Trophoblast cell (in vitro differentiated cells and primary cell): Measurements from ENCODE around the gene FCN1.

ENCODE experiments used
- DNase-seq, 2 donors: peaks; one replicate each; pipeline ENCODE4 v3.0.0-alpha.2; 2016
- H2AFZ ChIP-seq: 2 replicates; pipeline ENCODE4 v1.6.1; 2013; ENCODE audit warnings: low read length, moderate library complexity, mild to moderate bottlenecking; ENCODE audit not compliant: insufficient read depth, poor library complexity
- H2AK5ac ChIP-seq: 2 replicates; pipeline ENCODE4 v1.6.1; 2013; ENCODE audit warnings: mild to moderate bottlenecking, low read length
- H2BK120ac ChIP-seq: 2 replicates; pipeline ENCODE4 v1.6.1; 2013; ENCODE audit warnings: low read length, mild to moderate bottlenecking, moderate library complexity; ENCODE audit not compliant: insufficient read depth, poor library complexity
- H2BK12ac ChIP-seq: 2 replicates; pipeline ENCODE4 v1.6.1; 2013; ENCODE audit warnings: mild to moderate bottlenecking, low read length, moderate library complexity
- H2BK5ac ChIP-seq: 2 replicates; pipeline ENCODE4 v1.6.1; 2013; ENCODE audit warnings: low read length, low read depth, moderate library complexity, mild to moderate bottlenecking; ENCODE audit not compliant: poor library complexity
- H3K14ac ChIP-seq: 2 replicates; pipeline ENCODE4 v1.6.1; 2013; ENCODE audit warnings: mild to moderate bottlenecking, low read length
- H3K18ac ChIP-seq: 2 replicates; pipeline ENCODE4 v1.6.1; 2013; ENCODE audit warnings: mild to moderate bottlenecking, low read length
- H3K23ac ChIP-seq: 2 replicates; pipeline ENCODE4 v1.6.1; 2013; ENCODE audit warnings: low read length
- H3K27ac ChIP-seq: 2 replicates; pipeline ENCODE4 v1.5.1; 2013; ENCODE audit warnings: low read depth, mild to moderate bottlenecking, inconsistent platforms, low read length, moderate library complexity
- H3K27me3 ChIP-seq: 2 replicates; pipeline ENCODE4 v1.6.1; 2013; ENCODE audit warnings: inconsistent platforms, mild to moderate bottlenecking, low read length, moderate library complexity; ENCODE audit not compliant: insufficient read depth
- H3K36me3 ChIP-seq, 2 experiments: 1 replicate in 1 of 2; 2 replicates in 1 of 2; pipeline ENCODE4 v1.6.1; 2013; ENCODE audit warnings: low read length in 2 of 2, mild to moderate bottlenecking in 2 of 2, moderate library complexity in 1 of 2; ENCODE audit not compliant: insufficient read depth in 2 of 2, control insufficient read depth in 1 of 2
- H3K4ac ChIP-seq: 2 replicates; pipeline ENCODE4 v1.6.1; 2013; ENCODE audit warnings: low read depth, mild to moderate bottlenecking, low read length, moderate library complexity
- H3K4me1 ChIP-seq, 2 experiments: 1 replicate in 1 of 2; 2 replicates in 1 of 2; pipeline ENCODE4 v1.6.1; 2013; ENCODE audit warnings: low read length in 2 of 2, mild to moderate bottlenecking in 2 of 2, moderate library complexity in 1 of 2; ENCODE audit not compliant: insufficient read depth in 2 of 2, control insufficient read depth in 1 of 2
- H3K4me2 ChIP-seq: 2 replicates; pipeline ENCODE4 v1.6.1; 2013; ENCODE audit warnings: inconsistent platforms, mild to moderate bottlenecking, low read length, moderate library complexity
- H3K4me3 ChIP-seq: 2 replicates; pipeline ENCODE4 v1.5.1; 2013; ENCODE audit warnings: mild to moderate bottlenecking, low read depth, low read length, inconsistent platforms
- H3K79me1 ChIP-seq: one replicate; pipeline ENCODE4 v1.6.1; 2013; ENCODE audit warnings: low read length
- H3K79me2 ChIP-seq: 2 replicates; pipeline ENCODE4 v1.6.1; 2013; ENCODE audit warnings: low read length, mild to moderate bottlenecking; ENCODE audit not compliant: control insufficient read depth, insufficient read depth, poor library complexity
- H3K9ac ChIP-seq: 2 replicates; pipeline ENCODE4 v1.6.1; 2013; ENCODE audit warnings: mild to moderate bottlenecking, low read length
- H3K9me3 ChIP-seq: 2 replicates; pipeline ENCODE4 v1.6.1; 2013; ENCODE audit warnings: low read depth, mild to moderate bottlenecking, control low read depth, inconsistent platforms, low read length; ENCODE audit not compliant: insufficient read depth
- H4K12ac ChIP-seq: 2 replicates; pipeline ENCODE4 v1.6.1; 2013; ENCODE audit warnings: low read depth, mild to moderate bottlenecking, low read length, moderate library complexity
- H4K8ac ChIP-seq: 2 replicates; pipeline ENCODE4 v1.6.1; 2013; ENCODE audit warnings: low read depth, mild to moderate bottlenecking, low read length, moderate library complexity
- H4K91ac ChIP-seq: one replicate; pipeline ENCODE4 v1.6.1; 2013; ENCODE audit warnings: low read depth, mild to moderate bottlenecking, low read length, moderate library complexity
- WGBS: extraction: QIAGEN DNeasy Blood & Tissue Kit; methylation state at CpG from one replicate; pipeline ENCODE4 v1.1.7; 2013; ENCODE audit warnings: missing lambda C conversion rate; ENCODE audit not compliant: insufficient read length, insufficient coverage; ENCODE audit errors: extremely low coverage; 5-methylcytosine and 5-hydroxymethylcytosine counted together

Gene FCN1

DNA sequence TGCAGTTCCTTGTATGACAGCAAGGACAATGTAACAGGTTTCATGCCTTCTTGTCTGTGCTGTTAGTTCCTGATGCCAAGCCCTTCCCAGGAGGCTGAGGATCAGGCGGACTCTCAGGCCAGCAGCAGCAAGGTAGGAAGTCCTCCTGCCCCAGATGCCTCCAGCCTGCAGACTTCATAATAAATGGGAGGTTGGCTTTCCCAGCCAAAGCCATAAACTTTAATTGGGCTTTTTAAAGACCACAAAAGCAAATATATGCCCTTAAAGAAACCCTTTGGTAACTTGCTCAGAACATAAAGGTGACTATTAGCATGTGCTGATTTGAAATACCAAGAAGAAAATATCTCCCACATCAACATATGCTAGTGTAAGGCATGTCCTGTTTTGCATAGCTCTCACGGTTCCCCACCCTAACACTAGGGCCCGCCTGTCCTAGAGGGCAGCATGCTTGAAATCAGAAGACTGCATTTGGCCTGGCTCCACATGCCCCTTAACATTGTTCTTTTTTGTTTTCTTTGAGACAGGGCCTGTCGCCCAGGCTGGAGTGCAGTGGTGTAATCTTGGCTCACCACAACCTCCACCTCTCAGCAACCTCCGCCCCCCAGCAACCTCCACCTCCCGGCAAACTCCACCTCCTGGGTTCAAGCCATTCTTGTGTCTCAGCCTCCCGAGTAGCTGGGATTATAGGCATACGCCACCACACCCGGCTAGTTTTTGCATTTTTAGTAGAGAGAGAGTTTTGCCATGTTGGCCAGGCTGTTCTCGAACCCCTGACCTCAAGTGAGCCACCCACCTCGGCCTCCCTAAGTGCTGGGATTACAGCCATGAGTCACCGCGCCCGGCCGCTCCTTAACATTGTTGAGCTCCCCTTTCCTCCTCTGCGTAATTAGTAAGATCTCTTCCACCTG, 44.6 kb upstream of the FCN1 start:
- no peaks in the 10 kb centered on the region for H3K4me1 ChIP-seq
- H3K79me1 ChIP-seq: no peaks in the 10 kb centered on the region
- no peak overlapping the region for H2BK120ac ChIP-seq
- H2AFZ ChIP-seq: no peak overlapping the region
- no peaks in the 10 kb centered on the region for H3K36me3 ChIP-seq
- no peak overlapping the region for H4K8ac ChIP-seq
- H3K4me2 ChIP-seq: no peak overlapping the region
- H3K14ac ChIP-seq: no peak overlapping the region
- no CpG with 5 or more reads among the region's 16 CpGs for WGBS
- H3K18ac ChIP-seq: no peak overlapping the region
- no peak overlapping the region for H2BK5ac ChIP-seq
- no peak for DNase-seq
- no peak overlapping the region for H3K4me3 ChIP-seq
- peaks cover 2% of the 10 kb centered on the region for H3K9me3 ChIP-seq
- H3K79me2 ChIP-seq: no peaks in the 10 kb centered on the region
- no peak overlapping the region for H4K12ac ChIP-seq
- no peak overlapping the region for H3K23ac ChIP-seq
- H3K27me3 ChIP-seq: no peaks in the 10 kb centered on the region
- no peak overlapping the region for H2AK5ac ChIP-seq
- no peak overlapping the region for H3K9ac ChIP-seq
- H3K27ac ChIP-seq: no peak overlapping the region
- H2BK12ac ChIP-seq: no peak overlapping the region
- H3K4ac ChIP-seq: no peak overlapping the region
- no peak overlapping the region for H4K91ac ChIP-seq

DNA sequence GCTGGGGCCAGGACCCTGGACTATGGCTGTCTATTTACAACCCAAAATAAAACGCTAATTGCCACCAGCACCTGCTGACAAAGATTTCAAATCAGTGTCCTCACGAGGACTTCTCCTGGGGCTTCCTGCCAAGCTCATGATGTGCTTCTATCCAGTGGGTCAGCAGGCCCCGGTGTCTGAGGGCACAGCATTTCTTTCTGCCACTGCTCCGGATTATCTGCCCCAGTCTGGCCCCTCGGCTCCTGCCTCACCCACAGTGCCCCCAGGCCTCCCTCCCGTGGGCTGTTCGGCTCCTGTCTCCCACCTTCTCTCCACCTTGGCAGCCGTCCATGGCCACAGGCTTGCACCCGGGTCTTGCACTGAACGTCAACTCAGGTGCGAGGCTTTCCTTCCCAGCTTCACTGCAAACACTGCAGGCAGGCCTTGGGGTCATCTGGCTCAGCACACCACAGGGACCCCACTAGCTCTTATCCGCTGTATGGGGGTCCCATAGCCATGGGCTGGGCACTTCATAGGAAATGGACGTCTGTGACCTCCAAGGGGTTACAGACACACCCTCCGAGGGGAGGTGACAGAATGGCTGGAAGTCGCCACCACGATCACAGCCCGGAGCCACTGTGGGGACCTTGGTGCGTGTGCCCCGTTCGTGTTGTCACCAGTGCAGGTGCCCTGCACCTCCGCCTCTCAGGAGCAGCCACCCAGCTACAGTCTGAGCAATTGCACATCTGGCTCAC, 43.8 kb upstream of the FCN1 start:
- DNase-seq: no peak
- H2BK12ac ChIP-seq: no peak overlapping the region
- WGBS: no CpG with 5 or more reads among the region's 21 CpGs
- H3K4ac ChIP-seq: no peak overlapping the region
- H3K27me3 ChIP-seq: no peaks in the 10 kb centered on the region
- no peaks in the 10 kb centered on the region for H3K79me1 ChIP-seq
- no peak overlapping the region for H2AFZ ChIP-seq
- no peaks in the 10 kb centered on the region for H3K79me2 ChIP-seq
- H4K91ac ChIP-seq: no peak overlapping the region
- no peak overlapping the region for H4K12ac ChIP-seq
- H2BK5ac ChIP-seq: no peak overlapping the region
- no peak overlapping the region for H2AK5ac ChIP-seq
- H3K4me1 ChIP-seq: no peaks in the 10 kb centered on the region
- H4K8ac ChIP-seq: no peak overlapping the region
- no peak overlapping the region for H2BK120ac ChIP-seq
- no peak overlapping the region for H3K14ac ChIP-seq
- H3K23ac ChIP-seq: no peak overlapping the region
- no peak overlapping the region for H3K18ac ChIP-seq
- no peaks in the 10 kb centered on the region for H3K36me3 ChIP-seq
- H3K9me3 ChIP-seq: peaks cover 2% of the 10 kb centered on the region
- H3K4me3 ChIP-seq: no peak overlapping the region
- no peak overlapping the region for H3K4me2 ChIP-seq
- H3K27ac ChIP-seq: no peak overlapping the region
- no peak overlapping the region for H3K9ac ChIP-seq

DNA sequence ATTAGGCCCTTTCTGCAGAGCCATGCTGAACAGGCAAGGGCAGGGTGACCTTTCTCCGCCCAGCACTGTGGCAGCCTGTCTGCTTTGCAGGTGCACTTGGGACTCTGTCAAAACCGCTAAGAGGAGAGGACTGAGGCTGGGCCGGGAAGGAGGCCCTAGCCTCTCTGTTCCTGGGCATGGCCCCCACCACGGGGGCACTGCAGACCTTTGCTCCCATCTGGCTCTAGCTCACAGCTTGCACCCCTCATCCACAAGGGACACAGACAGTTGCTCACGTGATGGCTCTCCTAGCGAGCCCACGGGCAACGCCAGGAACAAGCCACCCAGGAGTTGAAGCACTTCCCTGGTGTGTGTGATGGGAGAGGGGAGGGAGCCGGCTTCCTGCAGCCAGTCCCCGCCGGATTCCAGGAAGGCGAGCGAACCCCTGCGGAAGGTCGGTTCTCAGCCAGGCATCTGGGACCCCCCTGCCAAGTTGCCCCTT, 43.0 kb upstream of the FCN1 start:
- Histone ChIP-seq H3K9me3 (peaks cover 2% of the 10 kb centered on the region), H3K4me1 (no peaks in the 10 kb centered on the region), H3K4me3 (no peak overlapping the region), H2BK120ac (no peak overlapping the region), H3K18ac (no peak overlapping the region), H2BK12ac (no peak overlapping the region), H4K91ac (no peak overlapping the region), H2AFZ (no peak overlapping the region), H2AK5ac (no peak overlapping the region), H3K4ac (no peak overlapping the region), H3K79me1 (no peaks in the 10 kb centered on the region), H3K14ac (no peak overlapping the region), H3K23ac (no peak overlapping the region), H2BK5ac (no peak overlapping the region), H3K79me2 (no peaks in the 10 kb centered on the region), H3K27me3 (no peaks in the 10 kb centered on the region), H3K27ac (no peak overlapping the region), H3K9ac (no peak overlapping the region), H3K36me3 (no peaks in the 10 kb centered on the region), H4K12ac (no peak overlapping the region), H3K4me2 (no peak overlapping the region), H4K8ac (no peak overlapping the region)
- no CpG with 5 or more reads among the region's 15 CpGs for WGBS
- DNase-seq: no peak

DNA sequence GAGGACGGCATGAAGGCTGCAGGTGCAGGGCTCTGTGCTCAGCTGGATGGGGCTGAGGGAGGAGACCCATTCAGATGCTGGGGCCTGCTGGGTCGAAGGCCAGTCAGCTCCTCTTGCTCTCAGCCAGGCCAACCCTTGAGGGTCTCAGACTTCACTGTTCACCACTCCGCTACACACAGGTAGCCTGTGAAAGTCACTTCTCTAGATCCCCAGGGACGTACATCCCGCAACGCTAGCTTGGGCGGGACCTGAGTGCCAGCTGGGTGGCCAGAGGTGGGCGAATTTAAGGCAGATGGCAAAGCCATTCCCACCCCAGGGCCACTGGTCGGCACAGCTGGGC, 42.2 kb upstream of the FCN1 start:
- Histone ChIP-seq H3K27me3 (no peaks in the 10 kb centered on the region), H3K4me1 (no peaks in the 10 kb centered on the region), H3K18ac (no peak overlapping the region), H3K23ac (no peak overlapping the region), H2AK5ac (no peak overlapping the region), H3K36me3 (no peaks in the 10 kb centered on the region), H3K79me2 (no peaks in the 10 kb centered on the region), H2AFZ (no peak overlapping the region), H4K8ac (no peak overlapping the region), H3K79me1 (no peaks in the 10 kb centered on the region), H3K4me2 (no peak overlapping the region), H4K12ac (no peak overlapping the region), H2BK12ac (no peak overlapping the region), H3K14ac (no peak overlapping the region), H2BK5ac (no peak overlapping the region), H3K9ac (no peak overlapping the region), H3K4ac (no peak overlapping the region), H3K4me3 (no peak overlapping the region), H4K91ac (no peak overlapping the region), H2BK120ac (no peak overlapping the region), H3K27ac (no peak overlapping the region), H3K9me3 (peaks cover 2% of the 10 kb centered on the region)
- no CpG with 5 or more reads among the region's 9 CpGs for WGBS
- DNase-seq: no peak
